ENCODE measurements around the gene GTPBP6.

GTPBP6 gene

GRCh38 chrX:311156-312129 is 7.2 kb downstream of the GTPBP6 start:
- TF ChIP-seq YY1 (IDR thresholded peaks at IDR 0.05; ENCODE audit: low read depth) (no peak), TAF1 (IDR thresholded peaks at IDR 0.05; ENCODE audit: low read depth) (no peak), CREB1 (IDR thresholded peaks at IDR 0.05; ENCODE audit: low read depth) (no peak)
- TF ChIP-seq, protein P1, sequence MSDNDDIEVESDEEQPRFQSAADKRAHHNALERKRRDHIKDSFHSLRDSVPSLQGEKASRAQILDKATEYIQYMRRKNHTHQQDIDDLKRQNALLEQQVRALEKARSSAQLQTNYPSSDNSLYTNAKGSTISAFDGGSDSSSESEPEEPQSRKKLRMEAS (IDR thresholded peaks at IDR 0.05): no peak

DNA sequence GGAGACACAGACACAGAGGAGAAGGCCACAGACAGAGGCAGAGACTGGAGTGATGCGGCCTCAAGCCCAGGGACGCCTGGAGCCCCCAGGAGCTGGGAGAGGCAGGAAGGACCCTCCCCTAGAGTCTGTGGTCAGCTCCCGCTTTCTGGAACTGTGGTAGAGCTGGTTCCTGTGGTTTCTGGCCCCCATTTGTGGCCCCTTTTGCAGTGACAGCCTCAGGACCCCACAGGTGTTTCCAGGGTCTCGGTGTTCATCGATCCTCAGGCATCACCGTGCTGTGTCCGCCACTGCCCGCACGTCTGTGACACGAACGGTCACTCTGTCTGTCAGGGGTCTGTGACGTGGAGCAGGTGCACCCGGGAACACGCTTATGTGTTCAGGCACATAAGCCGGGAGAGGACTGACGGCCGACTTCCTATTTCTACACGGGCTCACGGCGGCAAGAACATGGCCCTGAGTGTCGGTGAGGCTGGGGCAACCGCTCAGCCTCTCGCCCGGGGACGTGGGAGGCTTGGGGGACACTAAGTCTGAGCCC is 7.9 kb downstream of the GTPBP6 start:
- TF ChIP-seq FOXM1 (IDR thresholded peaks at IDR 0.05; ENCODE audit: borderline replicate concordance, low read depth) (no peak), YY1 (IDR thresholded peaks at IDR 0.05; ENCODE audit: low read depth) (no peak), TEAD4 (IDR thresholded peaks at IDR 0.05) (no peak), REST (IDR thresholded peaks at IDR 0.05; ENCODE audit: low read depth) (no peak), NFIC (IDR thresholded peaks at IDR 0.05) (no peak), USF1 (IDR thresholded peaks at IDR 0.05) (no peak), CREB1 (IDR thresholded peaks at IDR 0.05; ENCODE audit: low read depth) (no peak), ZBTB7A (IDR thresholded peaks at IDR 0.05; ENCODE audit: low read depth) (no peak), TCF12 (IDR thresholded peaks at IDR 0.05; ENCODE audit: low read depth) (no peak), EP300 (IDR thresholded peaks at IDR 0.05; ENCODE audit: borderline replicate concordance) (no peak), CEBPB (IDR thresholded peaks at IDR 0.05) (no peak), RAD21 (IDR thresholded peaks at IDR 0.05; ENCODE audit: low read depth) (no peak), EGR1 (IDR thresholded peaks at IDR 0.05) (no peak), TAF1 (IDR thresholded peaks at IDR 0.05; ENCODE audit: low read depth) (no peak)
- TF ChIP-seq, protein P1 (IDR thresholded peaks at IDR 0.05): no peak

- TF ChIP-seq EP300 (IDR thresholded peaks at IDR 0.05; ENCODE audit: borderline replicate concordance) (no peak), CREB1 (IDR thresholded peaks at IDR 0.05; ENCODE audit: low read depth) (no peak), FOXM1 (IDR thresholded peaks at IDR 0.05; ENCODE audit: borderline replicate concordance, low read depth) (no peak), TEAD4 (IDR thresholded peaks at IDR 0.05) (no peak), USF1 (IDR thresholded peaks at IDR 0.05) (no peak), EGR1 (IDR thresholded peaks at IDR 0.05) (no peak), RAD21 (IDR thresholded peaks at IDR 0.05; ENCODE audit: low read depth) (no peak), TAF1 (IDR thresholded peaks at IDR 0.05; ENCODE audit: low read depth) (no peak), YY1 (IDR thresholded peaks at IDR 0.05; ENCODE audit: low read depth) (no peak), ZBTB7A (IDR thresholded peaks at IDR 0.05; ENCODE audit: low read depth) (no peak)
These were observed 9.6 kb downstream of the GTPBP6 start for GRCh38 chrX:308821-309520.

DNA sequence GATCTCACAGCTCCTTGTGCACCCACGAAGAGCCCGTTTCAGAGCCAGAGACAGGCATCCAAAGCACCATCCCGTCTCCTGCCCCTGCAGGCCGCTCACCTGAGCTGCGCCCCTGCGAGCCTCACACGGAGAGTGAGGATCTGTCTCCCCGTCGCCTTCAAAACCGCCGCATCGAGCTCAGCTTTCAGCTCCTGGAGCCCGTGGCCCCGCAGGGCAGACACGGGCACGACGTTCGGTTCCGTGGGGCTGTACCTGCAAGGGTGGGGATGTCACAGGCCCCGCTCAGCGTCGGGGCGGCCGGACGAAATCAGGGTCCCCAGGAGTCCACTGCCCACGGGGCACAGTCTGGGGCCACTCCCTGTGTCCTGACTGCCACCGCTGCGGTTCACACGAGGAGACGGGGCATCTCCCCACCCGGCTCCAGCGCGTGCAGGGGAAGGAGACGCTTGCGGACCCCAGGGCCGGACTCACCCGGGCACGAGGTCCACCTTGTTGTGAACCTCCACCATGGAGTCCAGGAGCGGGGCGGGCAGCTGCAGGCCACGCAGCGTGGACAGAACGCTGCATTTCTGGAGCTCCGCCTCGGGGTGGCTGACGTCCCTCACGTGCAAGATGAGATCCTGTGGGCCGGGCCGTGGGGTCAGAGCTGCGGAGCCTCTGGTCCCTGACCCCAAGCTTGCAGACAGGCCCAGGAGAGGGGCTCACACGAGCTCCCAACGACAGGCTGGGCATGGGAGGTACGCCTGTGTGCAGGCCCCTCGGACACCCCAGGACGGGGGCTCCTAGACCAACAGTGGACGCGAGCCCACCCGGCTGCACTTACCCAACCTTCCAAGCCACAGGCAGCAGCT is 11.1 kb downstream of the GTPBP6 start:
- TF ChIP-seq TAF1 (IDR thresholded peaks at IDR 0.05; ENCODE audit: low read depth) (no peak), YY1 (IDR thresholded peaks at IDR 0.05; ENCODE audit: low read depth) (no peak), CEBPB (IDR thresholded peaks at IDR 0.05) (no peak), FOXM1 (IDR thresholded peaks at IDR 0.05; ENCODE audit: borderline replicate concordance, low read depth) (no peak), RAD21 (IDR thresholded peaks at IDR 0.05; ENCODE audit: low read depth) (no peak), EGR1 (IDR thresholded peaks at IDR 0.05) (no peak), NFIC (IDR thresholded peaks at IDR 0.05) (no peak), ZBTB7A (IDR thresholded peaks at IDR 0.05; ENCODE audit: low read depth) (no peak)

DNA sequence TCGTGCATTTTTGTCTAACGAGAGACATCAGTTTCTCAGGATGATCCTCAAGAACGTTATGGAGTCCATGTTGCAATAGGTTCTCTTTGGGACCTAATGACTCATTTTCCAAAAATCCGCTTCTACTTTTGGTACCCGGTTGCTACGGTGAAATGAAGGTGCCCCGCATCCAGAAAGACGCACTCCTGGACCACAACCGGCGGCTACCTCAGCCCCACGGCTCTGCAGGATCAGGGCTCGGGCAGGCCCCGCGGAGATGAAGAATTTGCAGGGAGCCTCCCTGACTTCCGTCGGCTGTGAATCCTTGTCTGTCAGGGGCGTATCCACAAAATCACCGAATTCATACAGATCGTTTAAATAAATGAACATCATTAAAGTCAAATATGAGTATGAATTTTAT is 15.6 kb downstream of the GTPBP6 start:
- TF ChIP-seq EP300 (IDR thresholded peaks at IDR 0.05; ENCODE audit: borderline replicate concordance) (no peak), FOXM1 (IDR thresholded peaks at IDR 0.05; ENCODE audit: borderline replicate concordance, low read depth) (no peak), YY1 (IDR thresholded peaks at IDR 0.05; ENCODE audit: low read depth) (no peak), RAD21 (IDR thresholded peaks at IDR 0.05; ENCODE audit: low read depth) (no peak), TEAD4 (IDR thresholded peaks at IDR 0.05) (no peak), TCF12 (IDR thresholded peaks at IDR 0.05; ENCODE audit: low read depth) (no peak), USF1 (IDR thresholded peaks at IDR 0.05) (no peak), ZBTB7A (IDR thresholded peaks at IDR 0.05; ENCODE audit: low read depth) (no peak), CEBPB (IDR thresholded peaks at IDR 0.05) (no peak), EGR1 (IDR thresholded peaks at IDR 0.05) (no peak), REST (IDR thresholded peaks at IDR 0.05; ENCODE audit: low read depth) (no peak), NFIC (IDR thresholded peaks at IDR 0.05) (no peak), TAF1 (IDR thresholded peaks at IDR 0.05; ENCODE audit: low read depth) (no peak)
- TF ChIP-seq, protein P1 (IDR thresholded peaks at IDR 0.05): no peak
